Osteocyte (in vitro differentiated cells): ENCODE results near the gene PLEKHH1. TPM values are rescaled to one million over a fixed set of nuclear protein-coding genes. Genes with fewer than 3 reads are reported as not detected.

ENCODE experiments used
- DNase-seq: peaks from one replicate; pipeline ENCODE4 v3.0.0; 2021; ENCODE audit warnings: mixed read lengths; ENCODE audit not compliant: unreplicated experiment; ENCODE audit errors: extremely low spot score
- H3K27ac Mint-ChIP-seq: one replicate; pipeline ENCODE4 v1.8.0; 2021; ENCODE audit warnings: mild to moderate bottlenecking, mixed read lengths; ENCODE audit not compliant: unreplicated experiment
- H3K27me3 Mint-ChIP-seq: one replicate; pipeline ENCODE4 v1.8.0; 2021; ENCODE audit warnings: mixed read lengths; ENCODE audit not compliant: unreplicated experiment
- H3K36me3 Mint-ChIP-seq: one replicate; pipeline ENCODE4 v1.8.0; 2021; ENCODE audit warnings: mixed read lengths; ENCODE audit not compliant: unreplicated experiment
- H3K4me1 Mint-ChIP-seq: one replicate; pipeline ENCODE4 v1.8.0; 2021; ENCODE audit warnings: mixed read lengths; ENCODE audit not compliant: unreplicated experiment
- H3K4me3 Mint-ChIP-seq: one replicate; pipeline ENCODE4 v1.8.0; 2021; ENCODE audit warnings: mild to moderate bottlenecking, moderate library complexity, mixed read lengths; ENCODE audit not compliant: unreplicated experiment
- H3K9me3 Mint-ChIP-seq: one replicate; pipeline ENCODE4 v1.8.0; 2021; ENCODE audit warnings: mixed read lengths; ENCODE audit not compliant: unreplicated experiment
- total RNA-seq: library from RNA; stranded (reverse); gene quantifications from 2 replicates; pipeline ENCODE4 v1.2.1, GENCODE V29; 2021
- TF ChIP-seq, protein P1 (sequence below): fragments of 200-600 bp; sonication (generic); IDR thresholded peaks from 2 replicates; pipeline ENCODE4 v1.5.0; 2021; ENCODE audit warnings: antibody characterized with exemption, mild to moderate bottlenecking, moderate library complexity

PLEKHH1 gene
- total RNA-seq, 1 donor from 2014 or later = 1.0 TPM

DNA sequence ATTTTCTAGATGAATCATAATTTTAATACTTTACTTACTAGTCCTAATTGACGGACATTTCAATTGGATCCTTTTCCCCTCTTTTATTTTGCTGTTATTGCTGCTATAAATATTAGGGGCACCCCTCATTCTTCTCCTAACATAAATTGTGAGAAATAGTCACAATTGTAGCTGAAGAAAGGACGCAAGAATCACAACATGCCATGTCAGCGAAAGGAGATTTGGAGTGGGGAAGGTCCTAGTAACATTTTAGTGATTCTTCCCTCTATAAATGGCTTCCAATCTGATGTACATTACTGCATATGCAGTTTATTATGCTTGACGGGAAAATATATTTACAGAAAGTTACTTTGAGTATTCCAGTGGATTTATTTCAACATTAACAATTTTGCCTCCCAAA is 7.7 kb upstream of the PLEKHH1 start:
- Mint-ChIP-seq H3K4me1 (no peaks in the 10 kb centered on the region), H3K27ac (no peak overlapping the region), H3K4me3 (no peak overlapping the region), H3K9me3 (no peaks in the 10 kb centered on the region), H3K27me3 (peaks cover 67% of the 10 kb centered on the region), H3K36me3 (no peaks in the 10 kb centered on the region)
- TF ChIP-seq, protein P1, sequence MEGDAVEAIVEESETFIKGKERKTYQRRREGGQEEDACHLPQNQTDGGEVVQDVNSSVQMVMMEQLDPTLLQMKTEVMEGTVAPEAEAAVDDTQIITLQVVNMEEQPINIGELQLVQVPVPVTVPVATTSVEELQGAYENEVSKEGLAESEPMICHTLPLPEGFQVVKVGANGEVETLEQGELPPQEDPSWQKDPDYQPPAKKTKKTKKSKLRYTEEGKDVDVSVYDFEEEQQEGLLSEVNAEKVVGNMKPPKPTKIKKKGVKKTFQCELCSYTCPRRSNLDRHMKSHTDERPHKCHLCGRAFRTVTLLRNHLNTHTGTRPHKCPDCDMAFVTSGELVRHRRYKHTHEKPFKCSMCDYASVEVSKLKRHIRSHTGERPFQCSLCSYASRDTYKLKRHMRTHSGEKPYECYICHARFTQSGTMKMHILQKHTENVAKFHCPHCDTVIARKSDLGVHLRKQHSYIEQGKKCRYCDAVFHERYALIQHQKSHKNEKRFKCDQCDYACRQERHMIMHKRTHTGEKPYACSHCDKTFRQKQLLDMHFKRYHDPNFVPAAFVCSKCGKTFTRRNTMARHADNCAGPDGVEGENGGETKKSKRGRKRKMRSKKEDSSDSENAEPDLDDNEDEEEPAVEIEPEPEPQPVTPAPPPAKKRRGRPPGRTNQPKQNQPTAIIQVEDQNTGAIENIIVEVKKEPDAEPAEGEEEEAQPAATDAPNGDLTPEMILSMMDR = no peak
- no peak for DNase-seq

GRCh38 chr14:67526181-67526580 is 6.9 kb upstream of the PLEKHH1 start:
- H3K27me3 Mint-ChIP-seq = peaks cover 67% of the 10 kb centered on the region
- H3K36me3 Mint-ChIP-seq = no peaks in the 10 kb centered on the region
- H3K4me1 Mint-ChIP-seq = no peaks in the 10 kb centered on the region
- no peak overlapping the region for H3K4me3 Mint-ChIP-seq
- no peak overlapping the region for H3K27ac Mint-ChIP-seq
- no peaks in the 10 kb centered on the region for H3K9me3 Mint-ChIP-seq
- TF ChIP-seq, protein P1 = no peak
- no peak for DNase-seq

- Mint-ChIP-seq H3K27ac (no peak overlapping the region), H3K4me3 (no peak overlapping the region), H3K4me1 (no peaks in the 10 kb centered on the region), H3K27me3 (peaks cover 61% of the 10 kb centered on the region), H3K36me3 (no peaks in the 10 kb centered on the region), H3K9me3 (no peaks in the 10 kb centered on the region)
- no peak for DNase-seq
- TF ChIP-seq, protein P1 = peak; percentile 80
These were observed 6.2 kb upstream of the PLEKHH1 start for GRCh38 chr14:67526676-67527459.

GRCh38 chr14:67527756-67528155 is 5.3 kb upstream of the PLEKHH1 start:
- peaks cover 52% of the 10 kb centered on the region for H3K27me3 Mint-ChIP-seq
- no peak for DNase-seq
- H3K4me1 Mint-ChIP-seq = peaks cover 3% of the 10 kb centered on the region
- H3K4me3 Mint-ChIP-seq = no peak overlapping the region
- H3K9me3 Mint-ChIP-seq = no peaks in the 10 kb centered on the region
- no peaks in the 10 kb centered on the region for H3K36me3 Mint-ChIP-seq
- TF ChIP-seq, protein P1 = no peak
- no peak overlapping the region for H3K27ac Mint-ChIP-seq

DNA sequence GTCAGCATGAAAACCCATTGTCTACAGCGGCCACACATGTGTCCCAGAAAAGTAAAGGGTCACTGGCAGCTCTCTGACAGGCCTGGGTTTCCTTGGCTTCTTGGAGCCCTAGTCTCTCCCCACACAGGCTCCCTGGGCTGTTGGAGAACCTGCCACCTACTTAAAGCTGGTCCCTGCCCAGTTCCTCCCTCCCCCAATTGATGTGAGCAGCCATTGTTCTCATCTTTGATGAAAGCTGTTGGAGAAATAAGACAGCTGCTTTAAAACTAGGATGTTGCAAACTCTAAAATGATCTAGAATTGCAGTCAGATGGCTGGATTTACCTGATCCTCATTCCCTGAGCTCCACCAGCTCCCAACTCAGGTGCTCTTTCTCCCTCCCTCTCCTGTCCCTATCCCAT is 4.8 kb upstream of the PLEKHH1 start:
- peaks cover 49% of the 10 kb centered on the region for H3K27me3 Mint-ChIP-seq
- H3K27ac Mint-ChIP-seq = no peak overlapping the region
- H3K9me3 Mint-ChIP-seq = no peaks in the 10 kb centered on the region
- no peak for DNase-seq
- TF ChIP-seq, protein P1 = no peak
- H3K4me1 Mint-ChIP-seq = peaks cover 3% of the 10 kb centered on the region
- H3K36me3 Mint-ChIP-seq = no peaks in the 10 kb centered on the region
- no peak overlapping the region for H3K4me3 Mint-ChIP-seq
